Measurements from ENCODE around the gene CFAP54. TPM values are rescaled to one million over a fixed set of nuclear protein-coding genes. Genes with fewer than 3 reads are reported as not detected.

CFAP54 gene
- total and polyA plus RNA-seq, 2 of the 4 experiments (the other 2 are of a cell fraction) = 0.18 to 0.41 TPM

- H2BK20ac ChIP-seq (ENCODE audit: low read depth, low read length) = no peak overlapping the region
- TF ChIP-seq SMC3 (IDR thresholded peaks at IDR 0.05; ENCODE audit: low read depth, low read length) (no peak), RCOR1 (IDR thresholded peaks at IDR 0.05; ENCODE audit: insufficient replicate concordance, low read length) (no peak), MAFK (IDR thresholded peaks at IDR 0.05; ENCODE audit: low read depth, low read length) (no peak), CEBPB (IDR thresholded peaks at IDR 0.05; ENCODE audit: low read depth, low read length) (peak; percentile 78)
- no peak for DNase-seq
- H2AK9ac ChIP-seq (replicated peaks; ENCODE audit: low read depth, low read length, poor library complexity) = no peak overlapping the region
- no peak overlapping the region for H4K5ac ChIP-seq (ENCODE audit: low read depth, low read length)
- H2BK15ac ChIP-seq (ENCODE audit: low read depth, low read length) = no peak overlapping the region
- POLR2A ChIA-PET (ENCODE audit: unreplicated experiment) = no interaction called here
- H3K18ac ChIP-seq (ENCODE audit: low read depth, low read length) = no peak overlapping the region
- H3K9me1 ChIP-seq (ENCODE audit: insufficient read depth, low read length) = no peaks in the 10 kb centered on the region
- H3K23ac ChIP-seq (ENCODE audit: low read depth, low read length) = no peak overlapping the region
- H4K91ac ChIP-seq (ENCODE audit: insufficient read depth, low read depth, low read length) = no peak overlapping the region
- no peak overlapping the region for H3K14ac ChIP-seq (replicated peaks; ENCODE audit: low read depth, low read length)
- no peaks in the 10 kb centered on the region for H4K20me1 ChIP-seq (ENCODE audit: insufficient read depth, low read length)
- no peaks in the 10 kb centered on the region for H3K27me3 ChIP-seq (ENCODE audit: control insufficient read depth, insufficient read depth, low read length)
- H3K56ac ChIP-seq (ENCODE audit: extremely low read depth, insufficient read depth, low read length) = no peak overlapping the region
- H2BK5ac ChIP-seq (ENCODE audit: low read depth, low read length, poor library complexity, severe bottlenecking) = no peak overlapping the region
- in situ Hi-C loops (cut with MboI; ENCODE audit: low sequenced_read_pairs) (no loop called here), intact Hi-C loops (cut with micrococcal nuclease) (no loop called here), dilution Hi-C loops (cut with HindIII; ENCODE audit: low sequenced_read_pairs, unreplicated experiment) (no loop called here)
- no peak overlapping the region for H3K9ac ChIP-seq (ENCODE audit: low read depth, low read length)
- H4K8ac ChIP-seq (ENCODE audit: low read depth in 2 of 2, low read length in 2 of 2) = no peak overlapping the region
- no peak overlapping the region for H3K4ac ChIP-seq (ENCODE audit: low read depth, low read length)
- H3K79me1 ChIP-seq (ENCODE audit: low read depth in 1 of 2, low read length in 2 of 2) = no peaks in the 10 kb centered on the region
- no TSS peak for BruUV-seq (replicated peaks)
- H2AFZ ChIP-seq (replicated peaks; ENCODE audit: low read length, poor library complexity) = no peak overlapping the region
- no peak overlapping the region for H3K4me3 ChIP-seq (ENCODE audit: insufficient read depth, low read depth, low read length)
- no peaks in the 10 kb centered on the region for H3K36me3 ChIP-seq (ENCODE audit: control insufficient read depth, insufficient read depth, low read length)
- no peak overlapping the region for H3K4me2 ChIP-seq (ENCODE audit: low read depth, low read length)
- H3K4me1 ChIP-seq (ENCODE audit: control insufficient read depth, insufficient read depth, low read length) = no peaks in the 10 kb centered on the region
- no peak overlapping the region for H2AK5ac ChIP-seq (ENCODE audit: low read depth, low read length)
- no peak overlapping the region for H3K27ac ChIP-seq (ENCODE audit: insufficient read depth, low read length)
- no peaks in the 10 kb centered on the region for H3K9me3 ChIP-seq (ENCODE audit: control insufficient read depth, insufficient read depth, low read length)
- no peak overlapping the region for H2BK120ac ChIP-seq (ENCODE audit: low read depth, low read length)
- 20% methylated on average over 1 of the region's 3 CpGs; no CpG with 5 or more reads in 1 of the 2 experiments for WGBS, 2 experiments (ENCODE audit: extremely low coverage in 2 of 2, insufficient read length in 1 of 2)
- no peak for ATAC-seq (ENCODE audit: low read depth)
- CTCF ChIA-PET = no interaction called here
Observed at GRCh38 chr12:96714199-96714598, 224.8 kb downstream of the CFAP54 start.

All from IMR-90 (cell line).